Neuron (in vitro differentiated cells): ENCODE results near the gene PPM1H.
A peak's percentile ranks its signal among the peaks of the same experiment; 100 is the strongest.

Source experiments
- H2AFZ ChIP-seq: one replicate; pipeline ENCODE4 v1.6.1; 2013; ENCODE audit warnings: low read depth, mild to moderate bottlenecking, inconsistent platforms, low read length, moderate library complexity
- H3K27me3 ChIP-seq: one replicate; pipeline ENCODE4 v1.6.1; 2013; ENCODE audit warnings: low read length; ENCODE audit not compliant: insufficient read depth
- H3K36me3 ChIP-seq: one replicate; pipeline ENCODE4 v1.6.1; 2013; ENCODE audit warnings: low read length; ENCODE audit not compliant: insufficient read depth
- H3K4me1 ChIP-seq: one replicate; pipeline ENCODE4 v1.6.1; 2013; ENCODE audit warnings: low read length; ENCODE audit not compliant: insufficient read depth
- H3K4me3 ChIP-seq: 2 replicates; pipeline ENCODE4 v1.5.1; 2013; ENCODE audit warnings: mild to moderate bottlenecking, low read length, moderate library complexity
- H3K9me3 ChIP-seq: one replicate; pipeline ENCODE4 v1.6.1; 2013; ENCODE audit warnings: low read length

PPM1H gene

GRCh38 chr12:62800707-62801400 lies 134.1 kb downstream of the PPM1H start:
- no peaks in the 10 kb centered on the region for H3K36me3 ChIP-seq

GRCh38 chr12:62799766-62800406 lies 135.1 kb downstream of the PPM1H start:
- no peaks in the 10 kb centered on the region for H3K4me1 ChIP-seq
- H3K4me3 ChIP-seq, result no peak overlapping the region
- no peak overlapping the region for H2AFZ ChIP-seq
- no peaks in the 10 kb centered on the region for H3K27me3 ChIP-seq
- H3K36me3 ChIP-seq, result no peaks in the 10 kb centered on the region
- no peaks in the 10 kb centered on the region for H3K9me3 ChIP-seq

More at GRCh38 chr12:62800707-62801400, 134.1 kb downstream of the PPM1H start:
- H2AFZ ChIP-seq, result no peak overlapping the region
- no peak overlapping the region for H3K4me3 ChIP-seq
- H3K9me3 ChIP-seq, result no peaks in the 10 kb centered on the region
- no peaks in the 10 kb centered on the region for H3K27me3 ChIP-seq
- no peaks in the 10 kb centered on the region for H3K4me1 ChIP-seq

- no peaks in the 10 kb centered on the region for H3K36me3 ChIP-seq
- no peak overlapping the region for H3K4me3 ChIP-seq
- no peaks in the 10 kb centered on the region for H3K27me3 ChIP-seq
- H3K9me3 ChIP-seq, result no peaks in the 10 kb centered on the region
- H2AFZ ChIP-seq, result no peak overlapping the region
- H3K4me1 ChIP-seq, result peaks cover 3% of the 10 kb centered on the region
Observed at GRCh38 chr12:62799126-62799736, 135.7 kb downstream of the PPM1H start.

GRCh38 chr12:62794218-62794583 lies 140.7 kb downstream of the PPM1H start:
- Histone ChIP-seq H3K9me3 (no peaks in the 10 kb centered on the region), H3K36me3 (no peaks in the 10 kb centered on the region), H2AFZ (peak overlapping the region; percentile 78), H3K4me3 (no peak overlapping the region), H3K27me3 (no peaks in the 10 kb centered on the region), H3K4me1 (peaks cover 8% of the 10 kb centered on the region)

- Histone ChIP-seq H3K9me3 (no peaks in the 10 kb centered on the region), H3K4me1 (peaks cover 8% of the 10 kb centered on the region), H3K4me3 (no peak overlapping the region), H3K36me3 (no peaks in the 10 kb centered on the region), H2AFZ (no peak overlapping the region), H3K27me3 (no peaks in the 10 kb centered on the region)
Observed at GRCh38 chr12:62793256-62794217, 141.4 kb downstream of the PPM1H start.

- H3K4me1 ChIP-seq, result peaks cover 10% of the 10 kb centered on the region
- H3K9me3 ChIP-seq, result no peaks in the 10 kb centered on the region
- H3K27me3 ChIP-seq, result no peaks in the 10 kb centered on the region
- no peak overlapping the region for H3K4me3 ChIP-seq
- H2AFZ ChIP-seq, result no peak overlapping the region
- no peaks in the 10 kb centered on the region for H3K36me3 ChIP-seq
Observed at GRCh38 chr12:62792236-62792870, 142.6 kb downstream of the PPM1H start.

GRCh38 chr12:62789851-62790250 lies 145.1 kb downstream of the PPM1H start:
- H2AFZ ChIP-seq, result no peak overlapping the region
- peaks cover 20% of the 10 kb centered on the region for H3K4me1 ChIP-seq
- no peaks in the 10 kb centered on the region for H3K27me3 ChIP-seq
- H3K36me3 ChIP-seq, result no peaks in the 10 kb centered on the region
- no peaks in the 10 kb centered on the region for H3K9me3 ChIP-seq
- H3K4me3 ChIP-seq, result no peak overlapping the region

GRCh38 chr12:62787611-62788010 lies 147.3 kb downstream of the PPM1H start:
- no peaks in the 10 kb centered on the region for H3K9me3 ChIP-seq
- no peak overlapping the region for H2AFZ ChIP-seq
- no peak overlapping the region for H3K4me3 ChIP-seq
- peaks cover 17% of the 10 kb centered on the region for H3K4me1 ChIP-seq
- no peaks in the 10 kb centered on the region for H3K27me3 ChIP-seq
- H3K36me3 ChIP-seq, result no peaks in the 10 kb centered on the region

GRCh38 chr12:62787023-62787422 lies 147.9 kb downstream of the PPM1H start:
- Histone ChIP-seq H3K4me1 (peaks cover 23% of the 10 kb centered on the region), H3K27me3 (no peaks in the 10 kb centered on the region), H3K9me3 (no peaks in the 10 kb centered on the region), H3K36me3 (no peaks in the 10 kb centered on the region), H2AFZ (no peak overlapping the region), H3K4me3 (no peak overlapping the region)

- H3K4me3 ChIP-seq, result no peak overlapping the region
- peaks cover 28% of the 10 kb centered on the region for H3K4me1 ChIP-seq
- H3K27me3 ChIP-seq, result no peaks in the 10 kb centered on the region
- no peaks in the 10 kb centered on the region for H3K36me3 ChIP-seq
- peak overlapping the region; percentile 38 for H2AFZ ChIP-seq
- H3K9me3 ChIP-seq, result no peaks in the 10 kb centered on the region
Observed at GRCh38 chr12:62785941-62786559, 148.9 kb downstream of the PPM1H start.

- peaks cover 28% of the 10 kb centered on the region for H3K4me1 ChIP-seq
- H3K27me3 ChIP-seq, result no peaks in the 10 kb centered on the region
- H3K36me3 ChIP-seq, result no peaks in the 10 kb centered on the region
- H2AFZ ChIP-seq, result no peak overlapping the region
- no peak overlapping the region for H3K4me3 ChIP-seq
- no peaks in the 10 kb centered on the region for H3K9me3 ChIP-seq
Observed at GRCh38 chr12:62784576-62784975, 150.4 kb downstream of the PPM1H start.

- Histone ChIP-seq H3K36me3 (no peaks in the 10 kb centered on the region), H3K4me1 (peaks cover 28% of the 10 kb centered on the region), H3K27me3 (no peaks in the 10 kb centered on the region), H3K9me3 (no peaks in the 10 kb centered on the region), H2AFZ (no peak overlapping the region), H3K4me3 (no peak overlapping the region)
Observed at GRCh38 chr12:62783881-62784280, 151.1 kb downstream of the PPM1H start.
